ENCODE data around the gene MATR3.
"Not testable (repeated sequence)": the region's sequence is repeated elsewhere in the genome, so short reads cannot be mapped to it uniquely, and the experiment has no call there.

MATR3 gene

GRCh38 chr5:139344177-139344576, 50.6 kb downstream of the MATR3 start:
- no peak overlapping the region for H3K4me3 ChIP-seq (replicated peaks in 1 of 2; ENCODE audit: low read depth in 2 of 2, low read length in 2 of 2)
- TF ChIP-seq CTCF (IDR thresholded peaks at IDR 0.05; ENCODE audit: low read depth, low read length), result no peak
- DNase-seq (ENCODE audit: low read depth in 2 of 2), result no peak

GRCh38 chr5:139345442-139345841, 51.9 kb downstream of the MATR3 start:
- DNase-seq (ENCODE audit: low read depth in 2 of 2); H3K4me3 ChIP-seq (replicated peaks in 1 of 2; ENCODE audit: low read depth in 2 of 2, low read length in 2 of 2): not testable (repeated sequence)

DNA sequence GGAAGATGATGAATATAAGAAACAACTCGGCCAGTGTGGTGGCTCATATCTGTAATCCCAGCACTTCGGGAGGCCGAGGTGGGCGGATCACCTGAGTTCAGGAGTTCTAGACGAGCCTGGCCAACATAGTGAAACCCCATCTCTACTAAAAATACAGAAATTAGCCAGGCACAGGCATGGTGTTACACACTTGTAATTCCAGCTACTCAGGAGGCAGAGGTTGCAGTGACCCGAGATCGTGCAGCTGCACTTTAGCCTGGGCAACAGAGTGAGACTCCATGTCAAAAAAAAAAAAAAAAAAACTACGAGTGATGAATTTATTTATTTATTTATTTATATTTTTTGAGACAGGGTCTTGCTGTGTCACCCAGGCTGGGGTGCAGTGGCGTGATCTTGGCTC, 54.3 kb downstream of the MATR3 start:
- not testable (repeated sequence) for DNase-seq (ENCODE audit: low read depth in 2 of 2)

GRCh38 chr5:139354186-139354585, 60.6 kb downstream of the MATR3 start:
- TF ChIP-seq CTCF (IDR thresholded peaks at IDR 0.05; ENCODE audit: low read depth, low read length), result no peak
- DNase-seq (ENCODE audit: low read depth in 2 of 2), result no peak
- H3K4me3 ChIP-seq (replicated peaks in 1 of 2; ENCODE audit: low read depth in 2 of 2, low read length in 2 of 2), result no peak overlapping the region

More for the DNA sequence above, 54.3 kb downstream of the MATR3 start:
- not testable (repeated sequence) for H3K4me3 ChIP-seq (replicated peaks in 1 of 2; ENCODE audit: low read depth in 2 of 2, low read length in 2 of 2)

DNA sequence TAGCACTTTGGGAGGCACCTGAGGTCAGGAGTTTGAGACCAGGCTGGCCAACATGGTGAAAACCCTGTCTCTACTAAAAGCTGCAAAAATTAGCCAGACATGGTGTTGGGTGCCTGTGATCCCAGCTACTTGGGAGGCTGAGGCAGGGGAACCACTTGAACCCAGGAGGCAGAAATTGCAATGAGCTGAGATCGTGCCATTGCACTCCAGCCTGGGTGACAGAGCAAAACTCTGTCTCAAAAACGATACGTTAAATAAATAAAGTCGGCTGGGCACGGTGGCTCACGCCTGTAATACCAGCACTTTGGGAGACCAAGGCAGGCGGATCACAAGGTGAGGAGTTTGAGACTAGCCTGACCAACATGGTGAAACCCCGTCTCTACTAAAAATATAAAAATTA, 62.4 kb downstream of the MATR3 start:
- not testable (repeated sequence) for H3K4me3 ChIP-seq (replicated peaks in 1 of 2; ENCODE audit: low read depth in 2 of 2, low read length in 2 of 2); DNase-seq (ENCODE audit: low read depth in 2 of 2)

DNA sequence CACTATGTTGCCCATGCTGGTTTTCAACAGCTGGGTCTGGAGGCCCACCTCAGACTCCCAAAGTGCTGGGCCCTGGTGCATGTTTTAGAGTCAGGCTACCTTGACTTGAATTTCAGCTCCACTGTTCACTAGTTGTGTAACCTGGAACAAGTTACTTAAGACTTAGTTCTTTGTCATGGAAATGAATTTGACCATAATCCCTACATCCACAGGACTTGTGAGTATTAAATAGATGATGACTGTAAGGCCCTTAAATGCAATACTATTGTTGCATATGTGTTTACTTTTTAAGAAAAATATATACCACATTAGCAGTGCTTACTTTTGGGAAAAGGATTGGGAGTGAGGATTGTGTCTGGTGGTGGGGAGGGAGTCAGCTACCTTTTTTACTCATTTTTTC, 64.5 kb downstream of the MATR3 start:
- DNase-seq (ENCODE audit: low read depth in 2 of 2), result no peak
- no peak for TF ChIP-seq CTCF (IDR thresholded peaks at IDR 0.05; ENCODE audit: low read depth, low read length)
- H3K4me3 ChIP-seq (replicated peaks in 1 of 2; ENCODE audit: low read depth in 2 of 2, low read length in 2 of 2), result no peak overlapping the region

DNA sequence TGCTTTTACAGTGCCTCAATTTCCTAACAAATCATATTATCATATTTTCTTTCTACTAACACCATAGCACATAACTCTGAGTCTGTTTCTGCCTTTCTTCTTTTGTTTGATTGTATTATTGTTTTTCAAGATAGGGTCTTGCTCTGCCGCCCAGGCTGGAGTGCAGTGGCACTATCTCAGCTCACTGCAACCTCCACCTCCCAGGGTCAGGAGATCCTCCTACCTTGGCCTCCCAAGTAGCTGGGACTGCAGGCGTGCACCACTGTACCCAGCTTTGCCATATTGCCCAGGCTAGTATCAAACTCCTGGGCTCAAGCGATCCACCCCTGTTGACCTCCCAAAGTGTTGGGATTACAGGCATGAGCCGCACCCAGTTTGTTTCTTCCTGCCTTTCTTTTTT, 66.8 kb downstream of the MATR3 start:
- no peak overlapping the region for H3K4me3 ChIP-seq (replicated peaks in 1 of 2; ENCODE audit: low read depth in 2 of 2, low read length in 2 of 2)
- DNase-seq (ENCODE audit: low read depth in 2 of 2), result no peak
- TF ChIP-seq CTCF (IDR thresholded peaks at IDR 0.05; ENCODE audit: low read depth, low read length), result no peak

DNA sequence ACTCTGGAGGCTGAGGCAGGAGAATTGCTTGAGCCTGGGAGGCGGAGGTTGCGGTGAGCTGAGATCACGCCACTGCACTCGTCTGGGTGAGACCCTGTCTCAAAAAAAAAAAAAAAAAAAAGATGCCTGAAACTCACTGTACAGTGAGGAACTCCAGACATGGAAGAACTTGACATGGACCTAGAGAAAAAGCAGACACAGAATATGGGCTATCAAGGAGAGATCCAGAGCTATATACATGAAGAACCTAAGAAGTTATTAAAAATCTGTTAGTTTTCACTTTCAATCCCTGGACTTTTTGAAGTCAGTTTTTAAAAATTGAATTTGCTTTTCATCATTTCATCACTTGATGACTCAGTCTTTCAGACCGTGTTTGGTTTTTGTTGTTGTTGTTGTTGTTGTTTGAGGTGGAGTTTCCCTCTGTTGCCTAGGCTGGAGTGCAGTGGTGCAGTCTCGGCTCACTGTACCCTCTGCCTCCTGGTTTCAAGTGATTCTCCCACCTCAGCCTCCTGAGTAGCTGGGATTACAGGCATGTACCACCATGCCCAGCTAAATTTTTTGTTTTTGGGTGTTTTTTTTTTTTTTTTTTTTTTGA, 68.4 kb downstream of the MATR3 start:
- DNase-seq (ENCODE audit: low read depth in 2 of 2), result no peak
- H3K4me3 ChIP-seq (replicated peaks in 1 of 2; ENCODE audit: low read depth in 2 of 2, low read length in 2 of 2), result no peak overlapping the region
- no peak for TF ChIP-seq CTCF (IDR thresholded peaks at IDR 0.05; ENCODE audit: low read depth, low read length)

All from cardiac fibroblast (primary cell).